Colonic mucosa (tissue), 4 donors: Measurements from ENCODE around the gene ALDH3A2. TPM values are rescaled to one million over a fixed set of nuclear protein-coding genes. Genes with fewer than 3 reads are reported as not detected.

Experiments used
- DNase-seq: peaks from one replicate; pipeline ENCODE4 v3.0.0-alpha.2; 2020
- H3K27ac ChIP-seq: fragments of 200-600 bp; one replicate; pipeline ENCODE4 v1.8.0; 2021
- H3K27me3 ChIP-seq: fragments of 200-600 bp; one replicate; pipeline ENCODE4 v1.8.0; 2021
- H3K36me3 ChIP-seq: fragments of 200-600 bp; one replicate; pipeline ENCODE4 v1.8.0; 2021
- H3K4me1 ChIP-seq: fragments of 200-600 bp; one replicate; pipeline ENCODE4 v1.8.0; 2021; ENCODE audit warnings: mild to moderate bottlenecking
- H3K4me3 ChIP-seq: fragments of 200-600 bp; one replicate; pipeline ENCODE4 v1.8.0; 2021
- H3K9ac ChIP-seq, 2 donors: one replicate each; pipeline ENCODE4 v1.7.0; 2013; ENCODE audit warnings: control low read depth in 2 of 2, low read depth in 2 of 2, low read length in 2 of 2
- H3K9me3 ChIP-seq: fragments of 200-600 bp; one replicate; pipeline ENCODE4 v1.8.0; 2021
- CTCF ChIP-seq: fragments of 200-600 bp; IDR thresholded peaks from one replicate; pipeline ENCODE4 v1.8.0; 2022; ENCODE audit warnings: antibody characterized with exemption, mild to moderate bottlenecking
- intact Hi-C: fragments of 100-400 bp; cut with DNase I; formaldehyde crosslinking; loops from one replicate; pipeline ENCODE4 v1.14.1; 2022
- total RNA-seq, 2 donors: library from RNA; stranded (reverse); fragmentation: NEBNext Ultra II Directional in 1 of 2; extraction: Animal tissue kit (Norgen Biotek cat#: 25700) in 1 of 2; gene quantifications; one replicate each; pipeline ENCODE4 v1.2.1, GENCODE V29; 2021
- donor health status: healthy.
- donor health status: DM: no; HTN: no; CAD: no.
- donor health status: DM: no; HTN: no; CAD: no.

The ALDH3A2 gene
- total RNA-seq, 2 donors from 2014 or later = 115 to 144 TPM

GRCh38 chr17:19718041-19718612 lies 69.6 kb downstream of the ALDH3A2 start:
- intact Hi-C loops = no loop called here
- no peaks in the 10 kb centered on the region for H3K36me3 ChIP-seq
- no peak overlapping the region for H3K4me3 ChIP-seq
- H3K27me3 ChIP-seq = no peaks in the 10 kb centered on the region
- no peak overlapping the region for H3K27ac ChIP-seq
- DNase-seq = peak; percentile 16
- H3K9me3 ChIP-seq = no peaks in the 10 kb centered on the region
- no peak overlapping the region for H3K9ac ChIP-seq
- no peak for TF ChIP-seq CTCF
- peaks cover 8% of the 10 kb centered on the region for H3K4me1 ChIP-seq

- no peak overlapping the region for H3K9ac ChIP-seq
- no peaks in the 10 kb centered on the region for H3K9me3 ChIP-seq
- intact Hi-C loops = no loop called here
- DNase-seq = peak; percentile 16
- no peak for TF ChIP-seq CTCF
- no peak overlapping the region for H3K4me3 ChIP-seq
- H3K27ac ChIP-seq = no peak overlapping the region
- no peaks in the 10 kb centered on the region for H3K27me3 ChIP-seq
- peaks cover 8% of the 10 kb centered on the region for H3K4me1 ChIP-seq
- no peaks in the 10 kb centered on the region for H3K36me3 ChIP-seq
Measured at GRCh38 chr17:19718613-19719354, 70.2 kb downstream of the ALDH3A2 start.

GRCh38 chr17:19719355-19720209 lies 71.0 kb downstream of the ALDH3A2 start:
- Histone ChIP-seq H3K27me3 (no peaks in the 10 kb centered on the region), H3K27ac (no peak overlapping the region), H3K36me3 (no peaks in the 10 kb centered on the region), H3K4me3 (no peak overlapping the region), H3K4me1 (peaks cover 8% of the 10 kb centered on the region), H3K9me3 (no peaks in the 10 kb centered on the region), H3K9ac (no peak overlapping the region)
- DNase-seq = peak; percentile 43
- intact Hi-C loops = no loop called here
- TF ChIP-seq CTCF = no peak

- intact Hi-C loops = no loop called here
- Histone ChIP-seq H3K27me3 (no peaks in the 10 kb centered on the region), H3K4me3 (no peak overlapping the region), H3K9me3 (no peaks in the 10 kb centered on the region), H3K9ac (no peak overlapping the region), H3K27ac (no peak overlapping the region), H3K36me3 (no peaks in the 10 kb centered on the region), H3K4me1 (peaks cover 8% of the 10 kb centered on the region)
- no peak for TF ChIP-seq CTCF
- no peak for DNase-seq
Measured at GRCh38 chr17:19720210-19720475, 71.6 kb downstream of the ALDH3A2 start.

GRCh38 chr17:19720631-19721426 lies 72.3 kb downstream of the ALDH3A2 start:
- Histone ChIP-seq H3K27ac (no peak overlapping the region), H3K4me1 (peaks cover 8% of the 10 kb centered on the region)

More at GRCh38 chr17:19720631-19721426, 72.3 kb downstream of the ALDH3A2 start:
- DNase-seq = peak; percentile 80
- intact Hi-C loops = no loop called here
- H3K9me3 ChIP-seq = no peaks in the 10 kb centered on the region
- no peaks in the 10 kb centered on the region for H3K27me3 ChIP-seq
- peak overlapping the region in 1 of 2 donors; percentile 36 for H3K9ac ChIP-seq
- no peak for TF ChIP-seq CTCF
- H3K4me3 ChIP-seq = no peak overlapping the region
- H3K36me3 ChIP-seq = no peaks in the 10 kb centered on the region
